Erythroblast (primary cell): Measurements from ENCODE around the gene RAB22A.
"Not testable (repeated sequence)": the region's sequence is repeated elsewhere in the genome, so short reads cannot be mapped to it uniquely, and the experiment has no call there.

Source experiments
- DNase-seq, 2 experiments: peaks; one replicate each; lab custom pipeline; 2025; lab: John Stamatoyannopoulos, UW
- GATA1 ChIP-seq: IDR thresholded peaks from 2 replicates; pipeline ENCODE4 v1.6.1; 2011; ENCODE audit warnings: low read depth, mild to moderate bottlenecking, control low read depth, low read length, moderate library complexity
- POLR2A ChIP-seq: IDR thresholded peaks from 2 replicates; pipeline ENCODE4 v1.6.1; 2011; ENCODE audit warnings: mild to moderate bottlenecking, low read length

Gene RAB22A

GRCh38 chr20:58342104-58342945 lies 32.8 kb downstream of the RAB22A start:
- DNase-seq, result no peak
- TF ChIP-seq POLR2A, result no peak
- TF ChIP-seq GATA1, result no peak

GRCh38 chr20:58344741-58345140 lies 35.2 kb downstream of the RAB22A start:
- TF ChIP-seq GATA1 (no peak), POLR2A (no peak)
- DNase-seq, result peak in 1 of 2 experiments; percentile 8

GRCh38 chr20:58349570-58349969 lies 40.1 kb downstream of the RAB22A start:
- TF ChIP-seq POLR2A (no peak), GATA1 (no peak)
- no peak for DNase-seq

GRCh38 chr20:58352468-58352867 lies 43.0 kb downstream of the RAB22A start:
- no peak for TF ChIP-seq POLR2A
- no peak for DNase-seq

- DNase-seq, result no peak
- TF ChIP-seq GATA1 (no peak), POLR2A (no peak)
These were observed 49.9 kb downstream of the RAB22A start for GRCh38 chr20:58359441-58359840.

GRCh38 chr20:58360936-58361335 lies 51.4 kb downstream of the RAB22A start:
- no peak for DNase-seq
- TF ChIP-seq POLR2A, result no peak
- TF ChIP-seq GATA1, result no peak

GRCh38 chr20:58361481-58362205 lies 52.1 kb downstream of the RAB22A start:
- DNase-seq, result peak; percentile 14 to 26
- TF ChIP-seq POLR2A, result no peak
- TF ChIP-seq GATA1, result no peak

- no peak for TF ChIP-seq GATA1
- no peak for TF ChIP-seq POLR2A
- DNase-seq, result no peak
These were observed 52.6 kb downstream of the RAB22A start for GRCh38 chr20:58362206-58362516.

GRCh38 chr20:58362970-58363369 lies 53.5 kb downstream of the RAB22A start:
- TF ChIP-seq GATA1, result no peak
- TF ChIP-seq POLR2A, result no peak
- no peak for DNase-seq

- DNase-seq, result no peak
These were observed 57.4 kb downstream of the RAB22A start for GRCh38 chr20:58366866-58367265.

GRCh38 chr20:58372806-58373205 lies 63.3 kb downstream of the RAB22A start:
- no peak for DNase-seq
- no peak for TF ChIP-seq POLR2A

More at GRCh38 chr20:58366866-58367265, 57.4 kb downstream of the RAB22A start:
- TF ChIP-seq POLR2A (no peak), GATA1 (no peak)

GRCh38 chr20:58373296-58373695 lies 63.8 kb downstream of the RAB22A start:
- DNase-seq, result not testable (repeated sequence)

GRCh38 chr20:58374027-58374850 lies 64.7 kb downstream of the RAB22A start:
- no peak for DNase-seq
- TF ChIP-seq POLR2A (no peak), GATA1 (no peak)

GRCh38 chr20:58374906-58375758 lies 65.6 kb downstream of the RAB22A start:
- no peak for TF ChIP-seq GATA1
- TF ChIP-seq POLR2A, result no peak
- no peak for DNase-seq
